Hair follicle dermal papilla cell (primary cell): Measurements from ENCODE around the gene EFCAB9. TPM values are rescaled to one million over a fixed set of nuclear protein-coding genes. Genes with fewer than 3 reads are reported as not detected.

Experiments used
- small RNA-seq: library from RNA; depleted of rRNA; stranded (forward); fragments of <200 nt; gene quantifications from one replicate; pipeline ENCODE3, GENCODE V24; 2012
- total RNA-seq: library from RNA; depleted of rRNA; stranded (reverse); fragments of >200 nt; gene quantifications from 2 replicates; pipeline ENCODE4 v1.2.3, GENCODE V29; 2012

The EFCAB9 gene
- not detected in 2 replicates for total RNA-seq

GRCh38 chr5:172193872-172194271 is at the start of gene EFCAB9:
Gene EFCAB9 (plus strand): TSS chr5:172194172. CDS start chr5:172194173, 1 bp downstream.

GRCh38 chr5:172188033-172188892 is 5.7 kb upstream of the EFCAB9 start, which contains the start of gene STK10:
Gene STK10 (minus strand): TSS chr5:172188224. CDS start chr5:172188042, 182 bp downstream.

Small RNAs within 50 kb of the gene (small RNA-seq; reads per million reads assigned to genes)
- not detected for gene RF00191

Other genes starting within 250 kb of the EFCAB9 start
- 90.7 and 98.0 TPM in 2 replicates for gene FBXW11, start 187.5 kb upstream of the EFCAB9 start, total RNA-seq
- gene STK10, start 5.9 kb upstream of the EFCAB9 start, total RNA-seq, result 88.8 and 91.8 TPM in 2 replicates
- 46.3 and 50.6 TPM in 2 replicates for gene UBTD2, start 89.6 kb downstream of the EFCAB9 start, total RNA-seq